Measurements from ENCODE around the gene REXO1. TPM values are rescaled to one million over a fixed set of nuclear protein-coding genes. Genes with fewer than 3 reads are reported as not detected.

The REXO1 gene
- polyA plus RNA-seq, 1 donor, result 24.2 TPM

- DNase-seq, result no peak
Measured at GRCh38 chr19:1828279-1829238, 19.7 kb downstream of the REXO1 start.

DNA sequence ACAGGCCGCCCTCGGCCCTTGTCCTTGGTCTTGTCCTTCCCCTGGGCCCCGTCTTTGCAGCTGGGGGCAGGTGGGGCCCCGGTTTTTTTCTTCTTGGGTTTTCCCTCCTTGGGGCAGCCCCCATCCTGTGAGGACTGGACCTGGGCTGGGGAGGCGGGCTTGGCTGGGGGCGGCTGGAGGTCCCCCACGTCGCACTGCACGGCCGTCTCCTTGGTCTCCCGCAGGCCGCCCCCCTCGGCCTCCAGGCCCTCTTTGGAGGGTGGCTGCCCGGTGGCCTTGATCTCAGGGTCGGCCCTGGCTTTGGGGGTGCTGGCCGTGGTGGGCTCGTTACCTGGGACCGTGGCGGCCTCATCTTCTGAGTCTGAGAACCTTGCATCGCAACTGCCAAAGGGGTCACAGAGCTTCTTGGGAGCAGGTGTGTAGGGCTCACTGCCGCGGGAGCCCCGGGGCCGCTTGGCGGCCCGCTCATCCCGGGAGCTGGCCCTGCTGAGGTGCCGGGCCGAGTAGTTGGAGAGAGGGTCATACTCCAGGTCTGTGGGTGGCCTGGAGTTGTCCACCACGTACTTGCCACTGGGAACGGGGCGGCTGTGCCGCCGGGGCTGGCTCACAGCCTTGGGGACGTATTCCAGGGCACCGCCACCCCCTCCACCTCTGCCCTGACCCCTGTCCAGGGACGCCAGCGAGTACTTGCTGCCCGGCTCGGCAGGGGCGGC lies 20.6 kb downstream of the REXO1 start:
- no peak for DNase-seq

- no peak for DNase-seq
Measured at GRCh38 chr19:1826557-1827521, 21.4 kb downstream of the REXO1 start.

DNA sequence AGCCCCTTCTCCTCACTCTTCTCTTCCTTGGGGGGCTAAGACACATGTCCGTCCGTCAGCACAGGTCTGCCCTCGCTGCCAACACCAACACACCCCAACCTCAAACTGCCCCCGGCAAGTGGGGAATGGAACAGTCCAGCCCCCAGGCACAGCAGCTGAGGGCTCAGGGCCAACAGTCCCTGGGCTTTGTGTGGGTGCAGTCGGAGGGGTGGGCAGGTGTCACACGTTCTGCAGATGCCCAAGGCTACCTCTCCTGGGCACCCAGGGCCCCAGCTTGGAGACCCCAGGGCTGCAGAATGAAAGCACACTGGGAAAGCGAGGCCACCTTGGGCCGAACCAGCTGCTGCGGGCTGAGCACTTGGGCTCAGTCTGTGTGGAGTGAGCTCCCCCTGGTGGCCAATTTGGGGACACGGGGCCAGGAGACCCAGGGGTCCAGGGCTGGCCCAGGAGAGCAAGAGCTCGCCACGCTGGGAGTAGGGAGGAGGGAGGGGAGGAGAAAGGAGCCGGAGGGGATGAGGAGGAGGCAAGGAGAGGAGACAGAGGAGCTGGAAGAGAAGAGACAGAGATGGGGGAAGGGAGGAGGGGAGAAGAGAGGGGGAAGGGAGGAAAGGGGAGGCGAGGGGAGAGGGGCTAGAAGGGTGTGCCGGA lies 22.2 kb downstream of the REXO1 start:
- peak; percentile 79 for DNase-seq

DNA sequence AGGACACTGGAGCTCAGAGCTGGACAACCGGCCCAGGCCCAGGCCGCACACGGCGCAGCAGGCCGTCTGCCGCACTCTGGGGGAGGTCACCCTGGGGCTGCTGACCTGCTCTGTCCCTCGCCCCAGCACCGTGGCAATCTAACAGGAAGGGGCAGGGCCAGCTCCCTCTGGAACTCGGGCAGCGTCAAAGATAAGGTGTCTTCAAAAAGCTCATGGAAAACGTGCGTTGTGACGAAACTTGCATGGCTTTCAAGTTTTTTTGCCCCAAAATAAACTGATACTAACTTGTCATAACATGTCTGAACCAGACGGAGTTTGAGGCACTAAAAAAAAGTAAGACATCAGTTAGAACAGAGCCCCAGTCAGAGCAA lies 24.0 kb downstream of the REXO1 start:
- no peak for DNase-seq

GRCh38 chr19:1823539-1824251 lies 24.6 kb downstream of the REXO1 start:
- no peak for DNase-seq

GRCh38 chr19:1823020-1823419 lies 25.3 kb downstream of the REXO1 start:
- no peak for DNase-seq

GRCh38 chr19:1822210-1822609 lies 26.1 kb downstream of the REXO1 start:
- DNase-seq, result no peak

GRCh38 chr19:1819341-1820255 lies 28.7 kb downstream of the REXO1 start:
- no peak for DNase-seq

- DNase-seq, result no peak
Measured at GRCh38 chr19:1818549-1819195, 29.6 kb downstream of the REXO1 start.

DNA sequence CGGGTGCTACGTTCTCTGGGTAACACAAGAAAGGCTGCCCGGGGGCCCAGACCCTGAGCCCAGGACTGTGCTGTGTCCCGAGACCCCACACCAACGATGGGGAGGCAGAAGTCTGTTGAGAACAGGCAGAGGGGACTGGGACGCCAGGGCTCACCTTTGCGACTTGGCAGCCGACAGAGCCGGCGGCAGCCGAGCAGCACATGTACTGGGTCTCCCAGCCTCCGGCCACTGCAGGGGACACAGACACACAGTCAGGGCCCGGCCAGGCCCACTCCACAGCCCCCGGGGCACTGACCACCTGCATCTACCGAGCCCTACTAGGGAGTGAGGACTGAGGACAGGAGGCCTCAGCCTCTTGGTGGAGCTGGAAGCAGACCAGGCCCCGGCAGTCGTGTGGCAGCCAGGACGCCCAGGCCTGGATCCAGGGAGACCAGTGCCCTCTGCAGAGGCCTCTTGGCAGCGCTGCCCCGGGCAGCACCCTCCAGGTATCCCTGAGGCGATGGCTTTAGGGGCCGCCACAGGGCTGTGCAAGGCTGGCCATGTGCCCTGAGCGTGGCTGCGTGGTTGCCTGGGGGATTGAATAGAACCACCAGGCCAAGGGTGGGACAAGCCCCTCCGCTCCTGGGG lies 30.6 kb downstream of the REXO1 start:
- DNase-seq, result no peak

DNA sequence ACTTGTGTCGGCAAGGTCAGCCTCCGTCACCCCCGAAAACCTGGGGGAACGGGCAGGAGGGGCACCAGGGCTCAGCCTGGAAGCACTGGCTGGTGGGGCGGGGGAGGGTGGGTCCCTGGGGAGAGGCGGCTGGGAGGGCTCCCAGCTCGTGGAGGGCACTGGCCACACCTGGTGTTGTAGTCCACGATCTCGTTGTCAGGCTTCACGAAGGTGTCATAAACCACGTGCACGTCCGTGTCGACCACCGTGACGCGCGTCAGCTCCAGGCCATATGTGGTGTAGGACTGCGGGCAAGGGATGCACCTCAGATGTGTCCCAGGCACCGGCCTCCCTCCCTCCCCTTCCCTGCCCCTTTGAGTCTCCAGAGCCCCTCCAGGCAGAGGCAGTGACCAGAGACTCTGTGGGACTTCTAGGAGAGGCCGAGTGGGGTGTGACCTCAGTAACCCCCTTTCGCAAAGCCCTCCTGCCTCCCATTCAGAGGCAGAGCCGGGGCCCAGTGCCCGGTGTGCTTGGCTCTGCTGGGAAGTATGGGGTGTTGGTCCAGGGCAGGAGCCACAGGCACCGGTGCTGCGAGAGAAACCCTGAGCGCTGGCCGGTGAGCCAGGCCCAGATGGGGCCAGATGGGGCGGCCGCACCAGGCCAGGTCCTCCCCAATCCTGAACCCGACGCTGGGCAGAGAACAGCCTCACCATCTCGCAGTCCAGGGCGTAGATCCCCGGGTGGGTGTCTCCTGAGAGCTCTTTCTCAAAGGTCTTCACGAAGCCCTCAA lies 31.6 kb downstream of the REXO1 start:
- DNase-seq, result no peak

- DNase-seq, result no peak
Measured at GRCh38 chr19:1815605-1816529, 32.4 kb downstream of the REXO1 start.

GRCh38 chr19:1814833-1815604 lies 33.3 kb downstream of the REXO1 start:
- no peak for DNase-seq

GRCh38 chr19:1814391-1814790 lies 33.9 kb downstream of the REXO1 start:
- no peak for DNase-seq

Data from hindlimb muscle (tissue), 1 donor.